Testis (tissue), 2 donors: Measurements from ENCODE around the gene CALCOCO2.

ENCODE experiments used
- POLR2A ChIP-seq: fragments of 450-650 bp; IDR thresholded peaks from one replicate; pipeline ENCODE4 v1.6.1; 2017; ENCODE audit warnings: antibody characterized with exemption, mild to moderate bottlenecking, moderate library complexity
- TF ChIP-seq, protein P1 (sequence below), 3 experiments: fragments of 450-650 bp in 2 of 3; fragments of 200-600 bp in 1 of 3; sonication (generic) in 1 of 3; IDR thresholded peaks; one replicate each; pipeline ENCODE4 v1.5.1; 2016 to 2019; ENCODE audit warnings: antibody characterized with exemption in 3 of 3, mild to moderate bottlenecking in 2 of 3, moderate library complexity in 1 of 3

DNA sequence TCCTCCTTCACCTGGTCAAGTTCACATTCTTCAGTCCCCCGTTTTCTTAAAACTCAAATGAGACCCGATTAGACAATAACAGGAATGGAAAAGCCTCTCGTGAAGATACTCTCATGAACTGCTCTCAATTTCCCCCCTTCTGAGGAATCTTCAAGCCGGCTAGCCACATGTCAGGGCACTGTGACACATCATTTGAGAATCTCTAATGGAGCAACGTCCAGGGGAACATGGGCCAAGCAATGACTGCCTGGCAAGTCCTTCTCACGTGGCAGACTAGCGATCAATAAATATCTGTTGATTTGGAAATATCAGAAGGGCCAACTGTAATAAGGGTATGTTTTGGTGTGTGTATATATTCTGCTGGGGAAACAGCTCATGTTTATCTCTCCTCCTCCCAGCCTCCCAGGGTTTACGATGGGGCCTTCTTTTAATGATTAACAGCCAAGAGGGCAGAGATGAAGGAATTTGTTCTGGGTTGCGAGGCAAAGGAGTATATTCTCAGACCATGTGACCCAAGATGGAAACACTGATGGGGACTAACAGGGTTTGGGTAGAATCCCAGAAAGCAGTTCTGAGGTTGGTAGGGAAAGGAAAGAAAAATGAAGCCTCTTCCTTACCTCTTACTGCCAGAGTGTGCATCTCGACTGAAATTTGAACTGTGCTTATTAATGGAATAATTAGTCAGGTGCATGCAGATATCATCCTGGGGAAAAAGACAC, 35.2 kb upstream of the CALCOCO2 start:
- TF ChIP-seq, protein P1, sequence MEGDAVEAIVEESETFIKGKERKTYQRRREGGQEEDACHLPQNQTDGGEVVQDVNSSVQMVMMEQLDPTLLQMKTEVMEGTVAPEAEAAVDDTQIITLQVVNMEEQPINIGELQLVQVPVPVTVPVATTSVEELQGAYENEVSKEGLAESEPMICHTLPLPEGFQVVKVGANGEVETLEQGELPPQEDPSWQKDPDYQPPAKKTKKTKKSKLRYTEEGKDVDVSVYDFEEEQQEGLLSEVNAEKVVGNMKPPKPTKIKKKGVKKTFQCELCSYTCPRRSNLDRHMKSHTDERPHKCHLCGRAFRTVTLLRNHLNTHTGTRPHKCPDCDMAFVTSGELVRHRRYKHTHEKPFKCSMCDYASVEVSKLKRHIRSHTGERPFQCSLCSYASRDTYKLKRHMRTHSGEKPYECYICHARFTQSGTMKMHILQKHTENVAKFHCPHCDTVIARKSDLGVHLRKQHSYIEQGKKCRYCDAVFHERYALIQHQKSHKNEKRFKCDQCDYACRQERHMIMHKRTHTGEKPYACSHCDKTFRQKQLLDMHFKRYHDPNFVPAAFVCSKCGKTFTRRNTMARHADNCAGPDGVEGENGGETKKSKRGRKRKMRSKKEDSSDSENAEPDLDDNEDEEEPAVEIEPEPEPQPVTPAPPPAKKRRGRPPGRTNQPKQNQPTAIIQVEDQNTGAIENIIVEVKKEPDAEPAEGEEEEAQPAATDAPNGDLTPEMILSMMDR (IDR thresholded peaks at IDR 0.05): no peak
- TF ChIP-seq POLR2A: no peak
